GM12892 (cell line): ENCODE results near the gene KCNG4.

Source experiments
- POLR2AphosphoS5 ChIP-seq: IDR thresholded peaks from 2 replicates; pipeline ENCODE4 v1.6.1; 2011; ENCODE audit warnings: low read depth, low read length, control low read depth
- TAF1 ChIP-seq: IDR thresholded peaks from 2 replicates; pipeline ENCODE4 v1.6.1; 2011; ENCODE audit warnings: low read depth, mild to moderate bottlenecking, control low read depth, low read length, borderline replicate concordance

DNA sequence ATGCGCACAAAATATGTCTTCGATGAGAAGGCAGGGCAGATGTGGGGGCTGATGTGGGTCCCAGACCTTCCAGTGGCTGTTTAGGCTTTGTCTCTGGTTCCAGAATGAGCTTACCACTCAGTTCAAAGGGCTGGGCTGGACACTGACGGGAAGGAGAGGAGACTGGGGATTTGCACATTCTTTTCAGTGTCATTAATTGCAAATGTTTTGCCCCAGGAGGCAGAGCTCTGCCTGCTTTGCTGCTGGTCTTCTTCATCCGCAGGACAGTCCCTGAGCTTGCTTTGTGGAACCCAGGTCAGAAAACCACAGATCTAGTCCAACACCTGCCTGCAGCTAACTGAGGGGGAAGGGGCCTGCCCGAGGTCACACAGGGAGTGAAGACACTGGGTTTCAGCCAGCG is 20.9 kb downstream of the KCNG4 start:
- TF ChIP-seq POLR2AphosphoS5 (no peak), TAF1 (no peak)
